ENCODE data around the gene PDIA6. TPM values are rescaled to one million over a fixed set of nuclear protein-coding genes. Genes with fewer than 3 reads are reported as not detected.

PDIA6 gene
- total and polyA plus RNA-seq, 12 donors, result 28.6 to 544 (median 142) TPM

GRCh38 chr2:10774394-10774793 is 38.2 kb downstream of the PDIA6 start:
- peak in 5 of 7 donors; percentile 27 to 74 (median 53) for DNase-seq
- 46 to 69% (median 56%) methylated on average over 6 of the region's 6 CpGs for WGBS, 4 donors

GRCh38 chr2:10773821-10774341 is 38.7 kb downstream of the PDIA6 start:
- no peak overlapping the region for H3K4me3 ChIP-seq
- peak in 1 of 7 donors; percentile 72 for DNase-seq
- TF ChIP-seq POLR2A (IDR thresholded peaks at IDR 0.05) (no peak), CTCF (IDR thresholded peaks at IDR 0.05) (no peak)
- H3K36me3 ChIP-seq (replicated peaks in 1 of 2), result peaks cover 0 to 16% of the 10 kb centered on the region in 2 donors
- peak overlapping the region in 3 of 5 donors; percentile 8 to 64 (median 54) for H3K27ac ChIP-seq
- no peaks in the 10 kb centered on the region for H3K27me3 ChIP-seq
- intact Hi-C loops (cut with DNase I), result no loop called here
- peaks cover 5 to 11% of the 10 kb centered on the region in 2 donors for H3K4me1 ChIP-seq (replicated peaks in 1 of 2)
- WGBS, 4 donors, result 62 to 80% (median 66%) methylated on average over 4 to 8 of the region's 8 CpGs
- no peaks in the 10 kb centered on the region for H3K9me3 ChIP-seq (replicated peaks in 1 of 3)

More at GRCh38 chr2:10774394-10774793, 38.2 kb downstream of the PDIA6 start:
- TF ChIP-seq CTCF (IDR thresholded peaks at IDR 0.05) (no peak), POLR2A (IDR thresholded peaks at IDR 0.05) (no peak)
- peaks cover 5 to 11% of the 10 kb centered on the region in 2 donors for H3K4me1 ChIP-seq (replicated peaks in 1 of 2)
- no peaks in the 10 kb centered on the region for H3K27me3 ChIP-seq
- H3K27ac ChIP-seq, result peak overlapping the region in 3 of 5 donors; percentile 26 to 64 (median 54)
- no peaks in the 10 kb centered on the region for H3K9me3 ChIP-seq (replicated peaks in 1 of 3)
- peaks cover 0 to 16% of the 10 kb centered on the region in 2 donors for H3K36me3 ChIP-seq (replicated peaks in 1 of 2)
- no peak overlapping the region for H3K4me3 ChIP-seq
- intact Hi-C loops (cut with DNase I), result no loop called here

- Histone ChIP-seq H3K27me3 (no peaks in the 10 kb centered on the region), H3K36me3 (replicated peaks in 1 of 2) (peaks cover 0 to 8% of the 10 kb centered on the region in 2 donors), H3K27ac (no peak overlapping the region), H3K4me1 (replicated peaks in 1 of 2) (peaks cover 5 to 11% of the 10 kb centered on the region in 2 donors), H3K9me3 (replicated peaks in 1 of 3) (no peaks in the 10 kb centered on the region), H3K4me3 (no peak overlapping the region)
- intact Hi-C loops (cut with DNase I), result no loop called here
- no peak for DNase-seq
- TF ChIP-seq POLR2A (IDR thresholded peaks at IDR 0.05) (no peak), CTCF (IDR thresholded peaks at IDR 0.05) (no peak)
- 84 to 89% (median 86%) methylated on average over 12 to 13 of the region's 13 CpGs for WGBS, 4 donors
Observed at GRCh38 chr2:10772868-10773215, 39.7 kb downstream of the PDIA6 start.

- H3K9me3 ChIP-seq (replicated peaks in 1 of 3), result no peaks in the 10 kb centered on the region
- no peak overlapping the region for H3K4me3 ChIP-seq
- H3K27me3 ChIP-seq, result no peaks in the 10 kb centered on the region
- peaks cover 5 to 11% of the 10 kb centered on the region in 2 donors for H3K4me1 ChIP-seq (replicated peaks in 1 of 2)
- H3K36me3 ChIP-seq (replicated peaks in 1 of 2), result peaks cover 0 to 3% of the 10 kb centered on the region in 2 donors
- no peak for DNase-seq
- TF ChIP-seq POLR2A (IDR thresholded peaks at IDR 0.05), result no peak
- TF ChIP-seq CTCF (IDR thresholded peaks at IDR 0.05), result no peak
- 79 to 90% (median 85%) methylated on average over 6 to 12 of the region's 12 CpGs for WGBS, 4 donors
- H3K27ac ChIP-seq, result no peak overlapping the region
- intact Hi-C loops (cut with DNase I), result no loop called here
Observed at GRCh38 chr2:10772201-10772867, 40.3 kb downstream of the PDIA6 start.
